Measurements from ENCODE around the gene WDR64. TPM values are rescaled to one million over a fixed set of nuclear protein-coding genes. Genes with fewer than 3 reads are reported as not detected.

WDR64 gene
- total and polyA plus RNA-seq, 7 donors = 0.09 TPM; not detected in 6

DNA sequence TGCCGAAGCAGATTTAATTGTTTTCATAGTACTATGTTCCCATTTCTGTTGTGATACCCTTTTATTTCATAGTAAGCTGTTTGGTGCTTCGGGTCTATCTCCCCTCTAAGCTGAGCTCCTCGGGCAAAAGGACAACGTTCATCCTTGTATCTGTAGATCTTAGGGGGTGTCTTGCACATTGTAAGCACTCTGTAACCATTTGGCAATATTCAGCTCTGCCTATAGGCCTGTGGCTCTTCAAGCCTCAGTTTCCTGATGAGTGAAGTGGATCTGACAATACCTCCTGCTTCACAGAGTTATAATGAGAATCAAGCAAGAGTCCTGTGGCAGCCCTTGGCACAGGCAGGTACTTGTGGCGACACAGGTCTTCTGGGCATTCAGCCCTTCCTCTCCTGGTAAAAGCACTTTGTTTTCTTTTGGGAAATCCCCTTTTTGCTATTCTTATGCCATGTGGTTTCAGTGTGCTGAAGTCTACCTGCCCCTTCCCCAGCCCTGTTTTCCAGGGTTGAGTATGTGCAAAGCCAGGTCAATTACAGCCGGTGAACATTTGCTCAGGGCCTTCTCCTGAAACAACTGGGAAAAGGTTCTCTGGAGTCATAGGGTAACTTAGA is 187.4 kb downstream of the WDR64 start:
- Histone ChIP-seq H3K9me3 (no peaks in the 10 kb centered on the region), H3K27ac (no peak overlapping the region), H3K4me3 (no peak overlapping the region), H3K4me1 (no peaks in the 10 kb centered on the region), H3K27me3 (peaks cover 0 to 3% (median 0%) of the 10 kb centered on the region in 3 donors), H3K36me3 (no peaks in the 10 kb centered on the region)
- intact Hi-C loops (cut with DNase I) = no loop called here
- 83 to 90% methylated on average over 6 of the region's 6 CpGs for WGBS, 2 donors
- DNase-seq = no peak
- TF ChIP-seq, protein P1, sequence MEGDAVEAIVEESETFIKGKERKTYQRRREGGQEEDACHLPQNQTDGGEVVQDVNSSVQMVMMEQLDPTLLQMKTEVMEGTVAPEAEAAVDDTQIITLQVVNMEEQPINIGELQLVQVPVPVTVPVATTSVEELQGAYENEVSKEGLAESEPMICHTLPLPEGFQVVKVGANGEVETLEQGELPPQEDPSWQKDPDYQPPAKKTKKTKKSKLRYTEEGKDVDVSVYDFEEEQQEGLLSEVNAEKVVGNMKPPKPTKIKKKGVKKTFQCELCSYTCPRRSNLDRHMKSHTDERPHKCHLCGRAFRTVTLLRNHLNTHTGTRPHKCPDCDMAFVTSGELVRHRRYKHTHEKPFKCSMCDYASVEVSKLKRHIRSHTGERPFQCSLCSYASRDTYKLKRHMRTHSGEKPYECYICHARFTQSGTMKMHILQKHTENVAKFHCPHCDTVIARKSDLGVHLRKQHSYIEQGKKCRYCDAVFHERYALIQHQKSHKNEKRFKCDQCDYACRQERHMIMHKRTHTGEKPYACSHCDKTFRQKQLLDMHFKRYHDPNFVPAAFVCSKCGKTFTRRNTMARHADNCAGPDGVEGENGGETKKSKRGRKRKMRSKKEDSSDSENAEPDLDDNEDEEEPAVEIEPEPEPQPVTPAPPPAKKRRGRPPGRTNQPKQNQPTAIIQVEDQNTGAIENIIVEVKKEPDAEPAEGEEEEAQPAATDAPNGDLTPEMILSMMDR (IDR thresholded peaks at IDR 0.05) = no peak
- TF ChIP-seq POLR2AphosphoS5 (IDR thresholded peaks at IDR 0.05) (no peak), EP300 (IDR thresholded peaks at IDR 0.05) (no peak), POLR2A (IDR thresholded peaks at IDR 0.05) (no peak)

DNA sequence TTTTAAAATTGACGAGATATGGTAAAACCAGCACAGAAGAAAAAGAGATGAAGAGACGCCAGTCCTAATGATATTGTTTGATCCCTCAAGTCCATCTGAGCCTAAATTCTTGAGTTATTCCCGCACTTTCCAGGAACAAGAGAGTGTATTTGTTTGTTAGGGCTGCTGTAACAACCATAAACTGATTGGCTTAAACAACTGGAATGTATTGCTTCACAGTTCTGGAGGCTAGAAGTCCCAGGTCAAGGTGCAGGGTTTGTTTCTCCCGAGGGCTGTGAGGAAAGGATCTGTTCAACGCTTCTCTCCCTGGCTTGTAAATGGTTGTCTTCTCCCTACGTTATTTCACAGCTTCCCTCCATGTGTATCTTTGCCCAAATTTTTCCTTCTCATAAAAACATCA is 188.1 kb downstream of the WDR64 start:
- Histone ChIP-seq H3K27me3 (no peaks in the 10 kb centered on the region), H3K27ac (no peak overlapping the region), H3K36me3 (no peaks in the 10 kb centered on the region), H3K9me3 (no peaks in the 10 kb centered on the region), H3K4me1 (no peaks in the 10 kb centered on the region), H3K4me3 (no peak overlapping the region)
- intact Hi-C loops (cut with DNase I) = no loop called here
- TF ChIP-seq, protein P1 (IDR thresholded peaks at IDR 0.05) = no peak
- TF ChIP-seq POLR2A (IDR thresholded peaks at IDR 0.05) (no peak), POLR2AphosphoS5 (IDR thresholded peaks at IDR 0.05) (no peak), EP300 (IDR thresholded peaks at IDR 0.05) (no peak)
- DNase-seq = no peak
- 75 to 86% methylated on average over 6 of the region's 6 CpGs for WGBS, 2 donors

DNA sequence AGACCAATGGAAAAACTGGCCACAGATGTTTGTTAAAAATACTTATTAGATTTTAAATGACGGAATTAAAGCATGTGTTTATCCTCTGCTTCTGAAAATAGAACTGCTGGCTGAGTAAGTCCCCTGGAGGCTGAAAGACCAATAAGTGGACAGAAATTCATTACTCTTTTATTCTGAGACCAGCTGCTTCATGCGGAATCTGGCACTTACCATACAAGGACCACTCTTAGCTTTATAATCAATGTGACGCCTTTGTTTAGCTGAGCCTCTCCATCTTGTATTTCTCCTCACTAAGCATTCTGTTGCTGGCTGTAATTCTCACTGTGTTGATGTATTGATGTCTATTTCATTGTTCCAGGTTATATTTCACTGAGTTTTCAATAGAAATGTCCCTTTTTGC is 189.6 kb downstream of the WDR64 start:
- Histone ChIP-seq H3K27ac (no peak overlapping the region), H3K4me3 (no peak overlapping the region), H3K36me3 (no peaks in the 10 kb centered on the region), H3K4me1 (no peaks in the 10 kb centered on the region), H3K27me3 (no peaks in the 10 kb centered on the region), H3K9me3 (no peaks in the 10 kb centered on the region)
- 73 to 90% methylated on average over 3 of the region's 3 CpGs for WGBS, 2 donors
- intact Hi-C loops (cut with DNase I) = no loop called here
- no peak for DNase-seq
- TF ChIP-seq POLR2AphosphoS5 (IDR thresholded peaks at IDR 0.05) (no peak), EP300 (IDR thresholded peaks at IDR 0.05) (no peak), POLR2A (IDR thresholded peaks at IDR 0.05) (no peak)
- TF ChIP-seq, protein P1 (IDR thresholded peaks at IDR 0.05) = no peak

- Histone ChIP-seq H3K27ac (no peak overlapping the region), H3K4me1 (peaks cover 0 to 5% (median 4%) of the 10 kb centered on the region in 4 donors), H3K4me3 (no peak overlapping the region), H3K27me3 (no peaks in the 10 kb centered on the region), H3K36me3 (no peaks in the 10 kb centered on the region), H3K9me3 (no peaks in the 10 kb centered on the region)
- intact Hi-C loops (cut with DNase I) = no loop called here
- DNase-seq = no peak
- TF ChIP-seq POLR2AphosphoS5 (IDR thresholded peaks at IDR 0.05) (no peak), POLR2A (IDR thresholded peaks at IDR 0.05) (no peak), EP300 (IDR thresholded peaks at IDR 0.05) (no peak)
- TF ChIP-seq, protein P1 (IDR thresholded peaks at IDR 0.05) = no peak
- 92 to 93% methylated on average over 2 of the region's 2 CpGs for WGBS, 2 donors
Observed at GRCh38 chr1:241842565-241842964, 190.5 kb downstream of the WDR64 start.

DNA sequence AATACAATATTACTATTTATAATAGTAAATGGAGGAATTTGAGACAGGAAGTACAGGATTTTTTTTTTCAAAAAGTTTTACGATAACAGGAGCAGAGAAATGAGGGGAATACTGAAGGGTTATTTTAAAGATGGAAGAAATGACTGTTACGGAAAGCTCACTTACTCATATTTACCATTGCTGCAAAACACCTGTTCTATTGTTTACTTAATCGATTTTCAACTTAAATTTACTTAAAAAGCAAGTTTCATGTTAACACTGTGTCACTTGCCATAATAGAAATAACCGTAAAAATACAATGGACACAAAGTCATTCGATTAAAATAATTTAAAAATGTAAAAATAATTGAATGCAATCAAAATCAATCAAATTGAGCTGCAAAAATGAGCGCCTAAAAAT is 192.5 kb downstream of the WDR64 start:
- Histone ChIP-seq H3K9me3 (no peaks in the 10 kb centered on the region), H3K27me3 (no peaks in the 10 kb centered on the region), H3K4me3 (no peak overlapping the region), H3K27ac (no peak overlapping the region), H3K36me3 (no peaks in the 10 kb centered on the region), H3K4me1 (peaks cover 0 to 12% (median 11%) of the 10 kb centered on the region in 4 donors)
- intact Hi-C loops (cut with DNase I) = no loop called here
- DNase-seq = no peak
- TF ChIP-seq POLR2A (IDR thresholded peaks at IDR 0.05) (no peak), POLR2AphosphoS5 (IDR thresholded peaks at IDR 0.05) (no peak), EP300 (IDR thresholded peaks at IDR 0.05) (no peak)
- TF ChIP-seq, protein P1 (IDR thresholded peaks at IDR 0.05) = no peak
- whole genome bisulfite sequencing, 2 donors = 82 to 83% methylated on average over 6 of the region's 6 CpGs

Measured in sigmoid colon (tissue), 7 donors.